Ishikawa (cell line): ENCODE results near the gene CCDC149.

Source experiments
- EP300 ChIP-seq: IDR thresholded peaks from 2 replicates; pipeline ENCODE4 v1.6.1; 2012; ENCODE audit warnings: borderline replicate concordance
- MAX ChIP-seq: IDR thresholded peaks from 2 replicates; pipeline ENCODE4 v1.6.1; 2012
- REST ChIP-seq: IDR thresholded peaks from 2 replicates; pipeline ENCODE4 v1.6.1; 2012; ENCODE audit warnings: low read depth, mild to moderate bottlenecking
- TAF1 ChIP-seq: IDR thresholded peaks from 2 replicates; pipeline ENCODE4 v1.6.1; 2012; ENCODE audit warnings: low read depth, mild to moderate bottlenecking
- TCF12 ChIP-seq: IDR thresholded peaks from 2 replicates; pipeline ENCODE4 v1.6.1; 2012; ENCODE audit warnings: low read depth
- ZBTB7A ChIP-seq: IDR thresholded peaks from 2 replicates; pipeline ENCODE4 v1.6.1; 2012; ENCODE audit warnings: low read depth

GRCh38 chr4:24850674-24851073, 62.2 kb downstream of the CCDC149 start:
- TF ChIP-seq MAX (no peak), ZBTB7A (no peak), TAF1 (no peak), EP300 (no peak), REST (no peak), TCF12 (no peak)
